PC-3 (cell line): ENCODE results near the gene UMODL1. TPM values are rescaled to one million over a fixed set of nuclear protein-coding genes. Genes with fewer than 3 reads are reported as not detected.

Experiments
- ATAC-seq: fragments of 200-7000 bp; cut with Tn5 transposase; 2 replicates; pipeline ENCODE4 v1.9.1; 2020; ENCODE audit warnings: mild to moderate bottlenecking, moderate library complexity
- BruUV-seq: library from RNA; stranded (reverse); fragments of 400-500 nt; replicated peaks from 2 replicates; lab custom pipeline; 2021; lab: Mats Ljungman, UMichigan
- CTCF ChIA-PET: fragments of 300-600 bp; sonication (Branson Sonifier 250); formaldehyde crosslinking; loops from one replicate; lab custom pipeline; 2022; ENCODE audit warnings: antibody characterized with exemption; lab: Charles Lee
- POLR2A ChIA-PET: fragments of 300-600 bp; sonication (Branson Sonifier 250); formaldehyde crosslinking; loops from one replicate; lab custom pipeline; 2022; ENCODE audit warnings: antibody characterized with exemption; ENCODE audit not compliant: unreplicated experiment; lab: Charles Lee
- DNase-seq: peaks from one replicate; pipeline ENCODE4 v3.0.0-alpha.2; 2015
- H2AFZ ChIP-seq: fragments of 300-600 bp; sonication (generic); 2 replicates; pipeline ENCODE4 v1.6.0; 2016; ENCODE audit warnings: antibody characterized with exemption, low read length
- H3F3A ChIP-seq: fragments of 300-600 bp; sonication (generic); one replicate; pipeline ENCODE4 v1.6.0; 2017; ENCODE audit warnings: antibody characterized with exemption, low read length, control low read depth, mild to moderate bottlenecking; ENCODE audit not compliant: unreplicated experiment
- H3K27ac ChIP-seq: fragments of 300-600 bp; sonication (generic); 2 replicates; pipeline ENCODE4 v1.5.1; 2016; ENCODE audit warnings: mild to moderate bottlenecking, low read length
- H3K27me3 ChIP-seq: fragments of 300-600 bp; sonication (generic); 2 replicates; pipeline ENCODE4 v1.6.1; 2016; ENCODE audit warnings: low read length, mixed read lengths
- H3K36me3 ChIP-seq: fragments of 300-600 bp; sonication (generic); 2 replicates; pipeline ENCODE4 v1.6.1; 2016; ENCODE audit warnings: low read depth, mixed run types, low read length, mixed read lengths
- H3K4me1 ChIP-seq: fragments of 300-600 bp; sonication (generic); 2 replicates; pipeline ENCODE4 v1.5.1; 2016; ENCODE audit warnings: low read length; ENCODE audit not compliant: insufficient read depth
- H3K4me2 ChIP-seq: fragments of 300-600 bp; sonication (generic); 2 replicates; pipeline ENCODE4 v1.6.0; 2016; ENCODE audit warnings: low read length
- H3K4me3 ChIP-seq: fragments of 300-600 bp; sonication (generic); 2 replicates; pipeline ENCODE4 v1.5.1; 2016; ENCODE audit warnings: mild to moderate bottlenecking, low read length, mixed read lengths
- H3K79me2 ChIP-seq: fragments of 300-600 bp; sonication (generic); 2 replicates; pipeline ENCODE4 v1.6.1; 2017; ENCODE audit warnings: low read length, mixed read lengths
- H3K9ac ChIP-seq: fragments of 300-600 bp; sonication (generic); 2 replicates; pipeline ENCODE4 v1.6.0; 2016; ENCODE audit warnings: mild to moderate bottlenecking, low read length
- H3K9me2 ChIP-seq: fragments of 300-600 bp; sonication (generic); replicated peaks from 2 replicates; pipeline ENCODE4 v1.6.1; 2016; ENCODE audit warnings: mixed run types, low read length, mixed read lengths
- H3K9me3 ChIP-seq: fragments of 300-600 bp; sonication (generic); 2 replicates; pipeline ENCODE4 v1.6.1; 2016; ENCODE audit warnings: low read length, mixed read lengths
- H4K20me1 ChIP-seq: fragments of 300-600 bp; sonication (generic); 2 replicates; pipeline ENCODE4 v1.6.1; 2016; ENCODE audit warnings: low read length, mixed read lengths
- EZH2 ChIP-seq: fragments of 300-600 bp; sonication (generic); IDR thresholded peaks from one replicate; pipeline ENCODE4 v1.6.1; 2017; ENCODE audit warnings: antibody characterized with exemption, mild to moderate bottlenecking, low read length; ENCODE audit not compliant: unreplicated experiment
- EZH2phosphoT487 ChIP-seq: fragments of 300-600 bp; sonication (generic); IDR thresholded peaks from 2 replicates; pipeline ENCODE4 v1.6.1; 2018; ENCODE audit warnings: mild to moderate bottlenecking, antibody characterized with exemption, low read length, borderline replicate concordance
- intact Hi-C: fragments of 100-400 bp; cut with micrococcal nuclease; formaldehyde crosslinking; loops from 2 replicates; pipeline ENCODE4 v1.9.0; 2023
- total RNA-seq: library from RNA; depleted of rRNA; stranded (reverse); fragments of >200 nt; gene quantifications from 2 replicates; pipeline ENCODE4 v1.2.3, GENCODE V29; 2014
- TF ChIP-seq, protein P1 (sequence below): fragments of 300-600 bp; sonication (generic); conservative IDR thresholded peaks from 2 replicates; pipeline ENCODE4 v1.5.1; 2017; ENCODE audit warnings: antibody characterized with exemption, low read depth, mild to moderate bottlenecking, low read length

The UMODL1 gene
- total RNA-seq, 1 experiment from 2014 or later = not detected

GRCh38 chr21:42044871-42045495 lies 26.1 kb upstream of the UMODL1 start:
- TF ChIP-seq EZH2phosphoT487 = no peak
- TF ChIP-seq EZH2 = no peak
- TF ChIP-seq, protein P1, sequence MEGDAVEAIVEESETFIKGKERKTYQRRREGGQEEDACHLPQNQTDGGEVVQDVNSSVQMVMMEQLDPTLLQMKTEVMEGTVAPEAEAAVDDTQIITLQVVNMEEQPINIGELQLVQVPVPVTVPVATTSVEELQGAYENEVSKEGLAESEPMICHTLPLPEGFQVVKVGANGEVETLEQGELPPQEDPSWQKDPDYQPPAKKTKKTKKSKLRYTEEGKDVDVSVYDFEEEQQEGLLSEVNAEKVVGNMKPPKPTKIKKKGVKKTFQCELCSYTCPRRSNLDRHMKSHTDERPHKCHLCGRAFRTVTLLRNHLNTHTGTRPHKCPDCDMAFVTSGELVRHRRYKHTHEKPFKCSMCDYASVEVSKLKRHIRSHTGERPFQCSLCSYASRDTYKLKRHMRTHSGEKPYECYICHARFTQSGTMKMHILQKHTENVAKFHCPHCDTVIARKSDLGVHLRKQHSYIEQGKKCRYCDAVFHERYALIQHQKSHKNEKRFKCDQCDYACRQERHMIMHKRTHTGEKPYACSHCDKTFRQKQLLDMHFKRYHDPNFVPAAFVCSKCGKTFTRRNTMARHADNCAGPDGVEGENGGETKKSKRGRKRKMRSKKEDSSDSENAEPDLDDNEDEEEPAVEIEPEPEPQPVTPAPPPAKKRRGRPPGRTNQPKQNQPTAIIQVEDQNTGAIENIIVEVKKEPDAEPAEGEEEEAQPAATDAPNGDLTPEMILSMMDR = no peak
- no peak overlapping the region for H2AFZ ChIP-seq
- no peaks in the 10 kb centered on the region for H4K20me1 ChIP-seq
- no peaks in the 10 kb centered on the region for H3F3A ChIP-seq
- H3K4me3 ChIP-seq = no peak overlapping the region
- H3K36me3 ChIP-seq = no peaks in the 10 kb centered on the region
- no peaks in the 10 kb centered on the region for H3K27me3 ChIP-seq
- no peak overlapping the region for H3K9ac ChIP-seq
- H3K79me2 ChIP-seq = no peaks in the 10 kb centered on the region
- intact Hi-C loops = no loop called here
- ATAC-seq (no peak), DNase-seq (peak; percentile 34)
- no peak overlapping the region for H3K4me2 ChIP-seq
- ChIA-PET POLR2A (no interaction called here), CTCF (no interaction called here)
- H3K27ac ChIP-seq = no peak overlapping the region
- no peaks in the 10 kb centered on the region for H3K9me3 ChIP-seq
- peaks cover 29% of the 10 kb centered on the region for H3K4me1 ChIP-seq
- BruUV-seq = no TSS peak
- H3K9me2 ChIP-seq = no peaks in the 10 kb centered on the region

DNA sequence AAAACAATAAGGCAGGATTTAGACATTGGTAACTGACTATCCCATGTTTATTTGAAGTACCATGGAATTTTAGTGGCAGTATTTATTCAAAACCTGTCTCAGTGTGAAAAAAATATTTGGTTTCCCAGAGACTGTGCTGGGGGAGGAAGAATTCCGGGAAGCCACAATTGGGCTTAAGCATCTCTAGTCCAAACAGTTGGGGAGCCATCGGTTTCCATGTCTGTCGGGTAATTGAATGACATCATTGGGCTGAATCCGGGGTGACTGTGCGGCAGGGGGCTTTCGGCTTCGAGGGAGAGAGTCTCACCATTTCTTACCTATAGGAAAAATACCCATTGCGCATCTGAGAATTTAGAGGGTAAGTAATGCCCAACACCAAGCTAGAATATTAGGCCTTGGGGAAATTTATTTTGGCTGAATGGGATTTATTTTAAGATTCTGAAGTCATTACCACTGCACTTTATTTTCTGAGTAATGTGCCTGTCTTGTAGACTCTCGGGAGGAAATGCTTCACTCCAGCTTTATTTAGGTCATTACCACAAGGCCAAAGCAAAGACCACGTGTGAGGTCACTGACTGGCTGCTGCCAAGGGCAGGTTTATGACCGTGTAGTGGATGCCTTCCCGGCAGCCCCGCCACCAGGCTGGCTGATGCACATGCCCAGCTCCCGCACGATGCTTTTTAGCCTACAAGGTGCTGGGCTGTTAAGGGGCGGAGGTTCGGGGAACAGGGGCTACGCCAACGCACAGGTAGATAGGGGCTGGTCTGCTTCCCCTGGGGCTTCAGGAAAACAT lies 23.1 kb upstream of the UMODL1 start:
- no TSS peak for BruUV-seq

More for the DNA sequence above, 23.1 kb upstream of the UMODL1 start:
- TF ChIP-seq, protein P1 = no peak
- TF ChIP-seq EZH2 (no peak), EZH2phosphoT487 (no peak)
- H3F3A ChIP-seq = no peaks in the 10 kb centered on the region
- DNase-seq (peak; percentile 58), ATAC-seq (peak; percentile 79)
- H3K4me3 ChIP-seq = no peak overlapping the region
- no peaks in the 10 kb centered on the region for H3K79me2 ChIP-seq
- H3K9me3 ChIP-seq = no peaks in the 10 kb centered on the region
- ChIA-PET POLR2A (interaction anchor here (0.5 kb wide), 1 partner anchor 38 kb away, joined by 3 read pairs; no protein-coding TSS in a partner anchor), CTCF (interaction anchor here (0.6 kb wide), 1 partner anchor 101 kb away, joined by 3 read pairs; no protein-coding TSS in a partner anchor)
- no peak overlapping the region for H3K9ac ChIP-seq
- no peak overlapping the region for H3K27ac ChIP-seq
- no peaks in the 10 kb centered on the region for H3K27me3 ChIP-seq
- no peaks in the 10 kb centered on the region for H4K20me1 ChIP-seq
- intact Hi-C loops = no loop called here
- H3K4me2 ChIP-seq = no peak overlapping the region
- H3K9me2 ChIP-seq = no peaks in the 10 kb centered on the region
- H3K4me1 ChIP-seq = peaks cover 8% of the 10 kb centered on the region
- H2AFZ ChIP-seq = no peak overlapping the region
- no peaks in the 10 kb centered on the region for H3K36me3 ChIP-seq
